ENCODE results near the gene TRPC4AP.

The TRPC4AP gene

GRCh38 chr20:35008411-35009342, 83.9 kb downstream of the TRPC4AP start:
- no peaks in the 10 kb centered on the region; the same call in 1 of the 2 replicates for H3K36me3 ChIP-seq (replicated peaks; ENCODE audit: insufficient read depth, low read length)
- no peaks in the 10 kb centered on the region for H3K9me2 ChIP-seq (replicated peaks; ENCODE audit: insufficient read depth, low read length)
- TF ChIP-seq EZH2phosphoT487 (IDR thresholded peaks at IDR 0.05; ENCODE audit: low read length) (no peak), EZH2 (optimal IDR thresholded peaks at IDR 0.05; ENCODE audit: low read depth, low read length) (no peak)
- no peak overlapping the region for H3K4me2 ChIP-seq (ENCODE audit: low read depth, low read length)
- H3K4me3 ChIP-seq (ENCODE audit: low read length): no peak overlapping the region
- H3K4me1 ChIP-seq (ENCODE audit: low read length): no peaks in the 10 kb centered on the region
- H3K27ac ChIP-seq (ENCODE audit: low read length): no peak overlapping the region
- DNase-seq: no peak
- no peaks in the 10 kb centered on the region for H3K79me2 ChIP-seq (ENCODE audit: low read length)
- no peaks in the 10 kb centered on the region for H4K20me1 ChIP-seq (ENCODE audit: insufficient read depth, low read length)
- no peaks in the 10 kb centered on the region for H3F3A ChIP-seq (ENCODE audit: insufficient read depth, low read length)
- H3K9ac ChIP-seq (ENCODE audit: low read length): no peak overlapping the region
- no peaks in the 10 kb centered on the region for H3K9me3 ChIP-seq (replicated peaks; ENCODE audit: insufficient read depth, low read length)
- H2AFZ ChIP-seq (ENCODE audit: low read length): no peak overlapping the region
- H3K27me3 ChIP-seq (replicated peaks; ENCODE audit: insufficient read depth, low read length): no peaks in the 10 kb centered on the region

GRCh38 chr20:35007891-35008290, 84.7 kb downstream of the TRPC4AP start:
- Histone ChIP-seq H3K36me3 (replicated peaks; ENCODE audit: insufficient read depth, low read length) (no peaks in the 10 kb centered on the region; the same call in 1 of the 2 replicates), H3K9me2 (replicated peaks; ENCODE audit: insufficient read depth, low read length) (no peaks in the 10 kb centered on the region), H3K79me2 (ENCODE audit: low read length) (no peaks in the 10 kb centered on the region), H3K9ac (ENCODE audit: low read length) (no peak overlapping the region), H3K4me1 (ENCODE audit: low read length) (no peaks in the 10 kb centered on the region), H3K9me3 (replicated peaks; ENCODE audit: insufficient read depth, low read length) (no peaks in the 10 kb centered on the region), H4K20me1 (ENCODE audit: insufficient read depth, low read length) (no peaks in the 10 kb centered on the region), H3K27me3 (replicated peaks; ENCODE audit: insufficient read depth, low read length) (no peaks in the 10 kb centered on the region), H3K4me3 (ENCODE audit: low read length) (no peak overlapping the region), H3F3A (ENCODE audit: insufficient read depth, low read length) (no peaks in the 10 kb centered on the region), H3K27ac (ENCODE audit: low read length) (no peak overlapping the region), H2AFZ (ENCODE audit: low read length) (no peak overlapping the region), H3K4me2 (ENCODE audit: low read depth, low read length) (no peak overlapping the region)
- DNase-seq: no peak
- TF ChIP-seq CTCF (IDR thresholded peaks at IDR 0.05; ENCODE audit: low read length) (no peak), EZH2 (optimal IDR thresholded peaks at IDR 0.05; ENCODE audit: low read depth, low read length) (no peak), EZH2phosphoT487 (IDR thresholded peaks at IDR 0.05; ENCODE audit: low read length) (no peak)

- no peaks in the 10 kb centered on the region for H3K4me1 ChIP-seq (ENCODE audit: low read length)
- H3K27me3 ChIP-seq (replicated peaks; ENCODE audit: insufficient read depth, low read length): no peaks in the 10 kb centered on the region
- H2AFZ ChIP-seq (ENCODE audit: low read length): no peak overlapping the region
- H3K79me2 ChIP-seq (ENCODE audit: low read length): no peaks in the 10 kb centered on the region
- DNase-seq: no peak
- H4K20me1 ChIP-seq (ENCODE audit: insufficient read depth, low read length): no peaks in the 10 kb centered on the region
- H3K9ac ChIP-seq (ENCODE audit: low read length): no peak overlapping the region
- no peaks in the 10 kb centered on the region for H3F3A ChIP-seq (ENCODE audit: insufficient read depth, low read length)
- TF ChIP-seq EZH2 (optimal IDR thresholded peaks at IDR 0.05; ENCODE audit: low read depth, low read length) (no peak), CTCF (IDR thresholded peaks at IDR 0.05; ENCODE audit: low read length) (no peak), EZH2phosphoT487 (IDR thresholded peaks at IDR 0.05; ENCODE audit: low read length) (no peak)
- no peak overlapping the region for H3K27ac ChIP-seq (ENCODE audit: low read length)
- no peak overlapping the region for H3K4me2 ChIP-seq (ENCODE audit: low read depth, low read length)
- H3K9me2 ChIP-seq (replicated peaks; ENCODE audit: insufficient read depth, low read length): no peaks in the 10 kb centered on the region
- no peak overlapping the region for H3K4me3 ChIP-seq (ENCODE audit: low read length)
- no peaks in the 10 kb centered on the region; the same call in 1 of the 2 replicates for H3K36me3 ChIP-seq (replicated peaks; ENCODE audit: insufficient read depth, low read length)
- no peaks in the 10 kb centered on the region for H3K9me3 ChIP-seq (replicated peaks; ENCODE audit: insufficient read depth, low read length)
Measured at GRCh38 chr20:35007413-35007812, 85.2 kb downstream of the TRPC4AP start.

GRCh38 chr20:35006531-35006971, 86.1 kb downstream of the TRPC4AP start:
- no peaks in the 10 kb centered on the region for H4K20me1 ChIP-seq (ENCODE audit: insufficient read depth, low read length)
- no peak overlapping the region for H2AFZ ChIP-seq (ENCODE audit: low read length)
- H3K4me1 ChIP-seq (ENCODE audit: low read length): no peaks in the 10 kb centered on the region
- no peak for DNase-seq
- no peak for TF ChIP-seq EZH2phosphoT487 (IDR thresholded peaks at IDR 0.05; ENCODE audit: low read length)
- TF ChIP-seq CTCF (IDR thresholded peaks at IDR 0.05; ENCODE audit: low read length): no peak
- no peak for TF ChIP-seq EZH2 (optimal IDR thresholded peaks at IDR 0.05; ENCODE audit: low read depth, low read length)
- H3K79me2 ChIP-seq (ENCODE audit: low read length): no peaks in the 10 kb centered on the region
- no peak overlapping the region for H3K4me2 ChIP-seq (ENCODE audit: low read depth, low read length)
- H3K9ac ChIP-seq (ENCODE audit: low read length): no peak overlapping the region
- no peaks in the 10 kb centered on the region for H3F3A ChIP-seq (ENCODE audit: insufficient read depth, low read length)
- no peak overlapping the region for H3K27ac ChIP-seq (ENCODE audit: low read length)
- no peak overlapping the region for H3K4me3 ChIP-seq (ENCODE audit: low read length)
- no peaks in the 10 kb centered on the region for H3K9me3 ChIP-seq (replicated peaks; ENCODE audit: insufficient read depth, low read length)
- H3K27me3 ChIP-seq (replicated peaks; ENCODE audit: insufficient read depth, low read length): no peaks in the 10 kb centered on the region
- H3K36me3 ChIP-seq (replicated peaks; ENCODE audit: insufficient read depth, low read length): no peaks in the 10 kb centered on the region
- H3K9me2 ChIP-seq (replicated peaks; ENCODE audit: insufficient read depth, low read length): no peaks in the 10 kb centered on the region
